Stimulated activated CD4-positive, alpha-beta T cell treated with anti-CD3 and anti-CD28 coated beads, TNF-alpha, amount 100 ng/mL, for 4 hours (primary cell): ENCODE results near the gene SMG1.

Experiments
- DNase-seq, 3 experiments: peaks; one replicate each; pipeline ENCODE4 v3.0.0-alpha.2; 2020; ENCODE audit warnings: low read depth in 3 of 3

SMG1 gene

DNA sequence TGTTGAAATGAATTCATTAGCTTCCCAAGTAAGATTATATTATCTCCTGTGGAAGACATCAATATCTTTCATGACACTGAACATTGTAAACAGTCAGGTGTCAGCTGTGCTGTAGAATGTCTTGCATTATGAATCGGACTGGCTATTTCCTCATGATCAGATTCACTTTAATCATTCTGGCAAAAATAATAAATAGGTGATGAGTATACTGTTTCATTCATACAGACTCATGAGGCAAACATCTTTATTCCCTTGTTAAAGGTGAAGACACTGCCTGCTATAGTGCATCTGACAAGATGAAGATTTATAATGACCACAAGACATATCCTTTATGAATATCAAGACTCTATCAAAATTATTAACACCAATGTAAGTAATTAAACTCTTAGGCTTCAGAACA, 73.6 kb downstream of the SMG1 start:
- DNase-seq, result no peak

DNA sequence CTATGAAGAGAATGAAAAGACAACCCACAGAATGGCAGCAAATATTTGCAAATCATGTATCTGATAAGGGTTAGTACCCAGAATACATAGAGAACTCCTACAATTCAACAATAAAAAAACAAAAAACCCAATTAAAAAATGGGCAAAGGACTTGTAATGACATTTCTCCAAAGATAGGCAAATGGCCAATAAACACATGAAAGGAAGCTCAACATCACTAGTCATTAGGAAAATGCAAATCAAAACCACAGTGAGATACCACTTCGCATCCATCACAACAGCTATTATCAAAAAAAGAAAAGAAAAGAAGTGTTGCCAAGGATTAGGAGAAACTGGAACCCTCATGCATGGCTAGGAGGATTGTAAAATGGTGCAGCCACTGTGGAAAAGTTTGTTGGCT, 79.8 kb downstream of the SMG1 start:
- DNase-seq, result no peak

DNA sequence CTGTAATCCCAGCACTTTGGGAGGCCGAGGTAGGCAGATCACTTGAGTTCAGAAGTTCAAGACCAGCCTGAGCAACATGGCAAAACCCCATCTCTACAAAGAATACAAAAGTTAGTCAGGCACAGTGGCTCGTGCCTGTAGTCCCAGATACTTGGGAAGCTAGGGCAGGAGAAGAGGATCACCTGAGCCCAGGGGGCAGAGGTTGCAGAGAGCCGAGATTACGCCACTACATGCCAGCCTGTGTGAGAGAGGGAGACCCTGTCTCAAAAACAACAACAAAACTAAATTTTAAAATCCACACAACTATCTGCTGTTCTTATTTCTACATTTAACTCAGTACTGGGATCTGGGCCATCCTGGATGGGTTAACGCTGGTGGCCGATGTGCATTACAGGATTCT, 83.6 kb downstream of the SMG1 start:
- no peak for DNase-seq

DNA sequence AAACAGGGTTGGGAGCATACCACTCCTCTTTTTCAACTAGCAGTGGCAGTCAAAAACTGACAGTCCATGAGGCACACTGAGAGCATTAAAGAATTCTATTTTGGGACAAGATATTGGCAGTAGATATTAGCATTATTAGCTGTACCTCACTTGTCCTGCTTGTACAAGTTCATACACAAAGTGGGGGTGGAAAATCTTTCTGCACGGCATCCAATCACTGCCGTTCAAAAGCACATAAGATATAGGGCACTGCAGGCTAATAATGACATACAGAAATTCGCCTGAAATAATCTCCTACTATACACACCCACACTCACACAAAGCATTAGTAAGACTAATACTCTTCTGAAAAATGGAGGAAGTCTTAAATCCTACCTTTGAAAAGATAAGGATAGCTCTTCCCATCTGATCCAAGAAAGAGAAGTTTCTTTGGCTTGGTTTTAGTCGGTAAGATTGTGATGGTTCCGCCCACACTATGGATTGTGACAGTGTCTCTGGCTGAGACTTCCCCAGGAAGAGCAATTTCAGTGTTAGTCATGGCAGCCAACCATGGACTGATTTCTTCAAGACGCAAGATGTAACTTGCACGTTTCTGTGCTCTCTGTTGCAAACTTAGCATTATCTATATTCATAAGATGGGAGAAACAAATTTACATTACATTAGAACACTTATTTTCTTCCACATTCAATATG, 84.2 kb downstream of the SMG1 start:
- no peak for DNase-seq

DNA sequence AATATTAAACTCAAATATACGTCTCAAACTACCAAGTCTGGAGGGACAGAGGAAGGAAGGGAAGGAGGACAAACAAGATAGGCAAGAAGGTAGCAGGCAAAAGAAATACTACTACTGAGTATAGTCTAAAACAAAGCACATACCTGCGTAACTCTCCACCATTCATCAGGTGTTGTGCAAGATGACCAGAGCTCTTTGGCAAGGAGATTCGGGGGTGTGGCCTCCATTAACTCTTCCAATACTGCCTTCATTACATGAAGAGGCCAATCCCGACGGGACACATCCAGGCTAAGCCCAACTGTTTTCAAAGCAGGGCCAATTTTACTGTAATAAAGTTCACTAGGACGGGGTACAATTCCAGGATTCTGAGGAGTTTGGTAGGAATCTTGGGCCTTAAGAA, 86.7 kb downstream of the SMG1 start:
- no peak for DNase-seq

DNA sequence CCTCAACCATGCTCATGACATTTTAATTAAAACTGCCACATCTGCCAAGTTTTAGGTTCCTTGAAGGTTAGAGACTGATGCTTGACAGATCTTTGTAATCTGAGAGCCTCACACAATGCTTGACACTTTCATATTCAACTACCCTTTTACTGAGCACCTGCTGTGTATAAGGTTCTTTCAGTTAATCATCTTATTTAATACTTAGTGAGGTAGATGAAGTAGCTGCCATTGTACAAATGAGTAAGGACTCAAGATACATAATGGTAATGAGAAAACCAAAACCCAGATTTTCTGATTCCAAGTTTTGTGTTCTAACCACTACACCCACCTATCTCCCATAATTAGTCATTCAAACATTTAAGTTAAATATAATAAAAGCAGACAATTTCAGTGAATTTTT, 89.5 kb downstream of the SMG1 start:
- DNase-seq, result no peak

DNA sequence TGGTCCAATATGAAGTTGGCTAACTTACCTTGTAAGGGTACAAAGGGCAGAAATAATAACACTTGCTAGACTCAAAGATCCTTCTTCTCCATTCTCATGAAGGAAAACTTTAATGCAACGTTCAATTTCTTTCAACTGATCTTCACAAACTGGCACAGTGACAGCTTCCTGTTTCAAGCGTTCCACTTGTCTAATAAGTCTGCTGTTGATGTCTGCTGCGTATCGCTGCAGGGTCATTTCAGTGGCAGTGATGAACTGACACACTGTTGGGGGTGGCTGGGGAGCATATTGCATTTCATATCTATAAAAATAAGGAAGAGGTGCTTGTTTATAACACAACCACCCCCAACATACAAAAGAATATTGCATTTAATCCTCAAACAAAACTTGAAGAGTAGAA, 91.3 kb downstream of the SMG1 start:
- DNase-seq, result no peak

DNA sequence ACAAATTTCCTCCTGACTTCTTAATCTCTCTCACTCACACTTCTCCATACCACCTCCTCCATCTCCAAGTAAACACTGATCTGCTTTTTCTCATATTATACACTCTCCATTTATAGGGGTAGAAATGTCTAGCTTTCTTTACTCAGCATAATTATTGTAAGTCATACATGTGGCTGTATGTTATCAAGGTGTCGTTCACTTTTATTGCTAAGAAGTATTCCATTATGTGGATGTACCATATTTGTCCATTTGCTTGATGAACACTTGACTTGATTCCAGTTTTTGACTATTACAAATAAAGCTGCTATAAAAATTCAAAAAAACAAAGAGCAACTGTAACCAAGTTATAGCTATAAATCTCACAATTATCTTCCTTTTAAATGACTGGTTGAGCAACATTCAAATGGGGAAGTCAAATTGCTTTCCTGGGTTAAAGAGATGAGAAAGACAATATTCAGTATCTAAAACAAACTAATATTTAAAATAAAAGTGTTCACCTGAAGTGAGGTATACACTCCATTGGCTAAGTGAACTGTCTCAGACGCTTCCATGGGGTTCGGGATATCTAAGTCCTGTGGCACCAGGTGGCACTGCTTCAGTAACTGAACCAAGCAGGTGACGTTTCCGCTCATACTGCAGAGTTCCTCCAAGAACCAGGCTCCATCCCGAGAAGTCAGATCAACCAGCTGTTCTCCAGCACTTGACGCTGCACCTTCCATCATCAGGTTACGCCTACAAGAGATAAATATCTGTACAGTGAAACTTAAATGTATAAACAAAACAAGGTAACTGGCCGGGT, 92.3 kb downstream of the SMG1 start:
- DNase-seq, result no peak

GRCh38 chr16:18832613-18833012, 93.6 kb downstream of the SMG1 start:
- no peak for DNase-seq

DNA sequence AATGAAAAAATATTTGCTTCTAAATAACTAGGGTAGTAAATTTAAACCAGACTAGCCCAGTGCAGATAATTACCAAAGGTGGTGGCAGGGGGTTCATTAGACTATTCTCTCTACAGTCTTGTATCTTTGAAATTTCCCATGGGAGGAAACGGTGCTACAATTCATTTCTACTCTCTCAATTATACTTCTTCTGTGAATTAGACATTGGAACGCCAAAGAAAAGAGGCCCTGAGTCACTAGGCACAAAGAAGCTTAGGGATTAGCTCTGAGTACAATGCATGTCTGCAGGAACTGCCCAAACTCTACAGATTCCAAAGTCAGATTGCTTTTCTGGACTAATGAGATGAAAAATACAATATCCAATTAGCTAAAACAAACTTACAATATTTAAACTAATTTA, 94.2 kb downstream of the SMG1 start:
- DNase-seq, result no peak

DNA sequence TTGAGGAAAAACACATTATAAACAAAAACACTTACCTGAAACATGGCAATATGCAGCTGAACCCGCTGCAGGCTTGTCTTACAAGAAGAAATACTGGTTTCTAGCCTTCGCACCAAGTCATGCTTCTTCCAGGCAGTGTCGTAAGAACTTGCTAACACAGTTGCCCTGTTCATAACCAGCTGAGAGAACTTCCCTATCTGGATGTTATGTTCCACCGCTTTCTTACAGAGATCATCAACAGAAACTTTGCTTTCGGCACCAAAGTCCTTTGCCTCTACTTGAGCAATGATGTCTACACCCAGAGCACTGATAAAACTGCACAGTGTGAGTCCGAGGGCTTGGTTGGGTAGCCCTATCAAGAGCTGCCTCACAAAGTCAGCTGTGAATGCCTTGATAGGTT, 97.0 kb downstream of the SMG1 start:
- no peak for DNase-seq

DNA sequence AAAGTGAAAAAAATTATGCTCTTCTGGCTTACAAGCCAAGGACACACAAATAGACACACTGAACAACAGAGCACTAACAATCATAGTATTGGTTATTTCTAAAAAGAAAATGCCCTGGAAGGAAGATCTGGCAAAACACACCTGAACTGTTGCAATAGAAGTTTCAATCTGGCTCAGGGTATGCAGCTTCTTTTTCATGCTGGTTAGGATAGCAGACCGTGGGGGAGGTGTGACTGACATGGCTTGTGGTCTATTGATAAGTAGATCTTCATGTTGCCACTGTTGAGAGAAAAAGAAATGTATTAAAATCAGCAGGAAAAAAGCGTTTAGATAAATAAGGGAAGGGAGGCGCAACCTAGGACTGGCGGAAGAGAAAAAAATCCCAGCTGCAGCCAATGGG, 98.3 kb downstream of the SMG1 start:
- DNase-seq, result no peak

DNA sequence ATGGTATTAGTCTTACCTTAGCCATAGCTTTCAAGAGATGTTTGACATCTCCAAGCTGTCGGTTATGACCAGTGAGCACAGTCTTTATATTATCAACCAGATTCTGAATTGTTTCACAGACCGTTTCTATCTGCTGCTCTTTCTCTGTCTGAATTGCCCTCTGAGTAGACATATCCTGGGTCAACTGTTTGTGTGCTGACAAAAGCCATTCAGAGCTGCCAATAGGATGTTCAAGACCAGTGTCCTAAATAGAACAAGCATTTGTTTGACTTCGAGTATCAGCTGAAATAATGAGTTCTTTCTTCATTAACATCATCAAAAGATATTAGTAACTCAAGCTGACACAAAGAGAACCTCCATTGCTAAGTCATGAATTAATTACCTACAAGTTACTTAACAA, 109.9 kb downstream of the SMG1 start:
- DNase-seq, result no peak

DNA sequence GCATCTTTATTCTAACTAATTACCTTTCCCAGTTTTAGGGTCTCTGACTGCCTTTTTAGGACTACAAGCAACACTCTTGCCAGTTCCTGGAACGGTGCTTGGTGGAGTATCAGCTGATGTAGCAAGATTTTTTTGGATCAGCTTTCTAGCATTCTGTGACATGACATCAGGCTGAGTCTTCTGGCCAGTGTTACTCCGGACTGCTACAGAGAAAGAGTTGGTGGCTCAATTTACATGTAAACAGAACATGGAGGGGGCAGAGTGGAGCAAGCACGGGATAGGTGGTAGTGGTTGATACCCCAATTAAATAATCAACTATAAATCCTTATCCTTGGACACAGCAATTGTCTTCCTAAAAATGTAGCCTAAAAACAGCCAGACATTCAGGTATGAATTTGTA, 114.3 kb downstream of the SMG1 start:
- no peak for DNase-seq

DNA sequence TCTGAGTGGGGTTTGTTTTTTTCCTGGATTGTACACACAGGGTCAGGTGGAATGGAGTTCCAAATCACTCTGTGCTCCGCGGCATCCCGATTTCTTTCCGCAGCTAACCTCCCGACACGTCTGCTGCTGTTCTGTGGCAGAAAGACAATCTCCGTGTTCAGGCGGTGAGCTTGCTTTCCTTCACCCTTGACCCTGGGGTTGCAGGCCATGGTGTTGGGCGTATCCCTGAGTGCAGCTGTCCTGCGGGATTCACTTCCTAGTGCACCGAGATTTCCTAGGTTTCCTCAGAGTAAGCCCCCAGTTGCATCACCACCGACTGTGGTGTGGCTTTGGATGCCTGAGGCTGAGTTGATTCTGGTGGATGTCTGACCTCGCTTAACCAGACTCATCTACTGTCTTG, 117.0 kb downstream of the SMG1 start:
- DNase-seq, result no peak

DNA sequence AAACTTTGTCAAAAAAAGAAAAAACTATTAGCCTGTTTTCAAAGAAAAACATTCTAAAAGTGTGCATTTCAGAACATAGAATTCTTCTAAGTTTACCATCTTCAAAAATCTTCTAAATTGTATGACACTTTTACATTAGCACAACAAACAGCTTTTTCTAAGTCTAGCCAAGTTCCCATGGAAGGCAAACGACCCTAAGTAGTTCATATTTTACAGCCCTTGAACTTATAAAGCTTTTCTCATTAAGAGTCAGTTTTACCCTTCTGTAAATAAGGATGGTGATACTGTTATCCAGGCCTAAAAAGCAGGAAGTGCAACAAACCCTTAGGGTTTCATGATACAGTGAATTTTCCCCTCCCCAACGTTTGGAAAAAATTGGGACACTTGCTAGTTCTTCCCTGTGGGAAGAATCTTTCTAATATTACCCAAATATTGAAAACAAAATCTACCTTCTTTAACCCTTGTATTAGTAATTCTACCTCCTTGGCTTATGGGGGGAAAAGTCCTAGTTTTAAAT, 120.9 kb downstream of the SMG1 start:
- DNase-seq, result no peak

DNA sequence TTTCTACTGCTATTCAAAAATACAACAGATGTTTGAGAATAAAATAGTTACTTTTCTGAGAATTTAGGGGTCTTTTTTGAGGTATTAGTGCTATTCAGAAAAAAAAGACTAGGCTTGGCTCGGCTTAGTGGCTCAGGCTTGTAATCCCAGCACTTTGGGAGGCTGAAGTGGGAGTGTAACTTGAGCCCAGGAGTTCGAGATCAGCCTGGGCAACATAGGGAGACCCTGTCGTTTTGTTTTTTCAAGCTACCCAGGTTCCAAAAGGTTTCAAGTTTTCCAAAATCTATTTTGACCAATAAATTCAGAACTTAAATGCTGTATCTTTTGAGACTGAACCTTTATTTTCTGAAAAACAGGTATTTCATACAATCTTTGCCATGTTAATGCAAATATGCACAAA, 121.7 kb downstream of the SMG1 start:
- DNase-seq, result no peak

DNA sequence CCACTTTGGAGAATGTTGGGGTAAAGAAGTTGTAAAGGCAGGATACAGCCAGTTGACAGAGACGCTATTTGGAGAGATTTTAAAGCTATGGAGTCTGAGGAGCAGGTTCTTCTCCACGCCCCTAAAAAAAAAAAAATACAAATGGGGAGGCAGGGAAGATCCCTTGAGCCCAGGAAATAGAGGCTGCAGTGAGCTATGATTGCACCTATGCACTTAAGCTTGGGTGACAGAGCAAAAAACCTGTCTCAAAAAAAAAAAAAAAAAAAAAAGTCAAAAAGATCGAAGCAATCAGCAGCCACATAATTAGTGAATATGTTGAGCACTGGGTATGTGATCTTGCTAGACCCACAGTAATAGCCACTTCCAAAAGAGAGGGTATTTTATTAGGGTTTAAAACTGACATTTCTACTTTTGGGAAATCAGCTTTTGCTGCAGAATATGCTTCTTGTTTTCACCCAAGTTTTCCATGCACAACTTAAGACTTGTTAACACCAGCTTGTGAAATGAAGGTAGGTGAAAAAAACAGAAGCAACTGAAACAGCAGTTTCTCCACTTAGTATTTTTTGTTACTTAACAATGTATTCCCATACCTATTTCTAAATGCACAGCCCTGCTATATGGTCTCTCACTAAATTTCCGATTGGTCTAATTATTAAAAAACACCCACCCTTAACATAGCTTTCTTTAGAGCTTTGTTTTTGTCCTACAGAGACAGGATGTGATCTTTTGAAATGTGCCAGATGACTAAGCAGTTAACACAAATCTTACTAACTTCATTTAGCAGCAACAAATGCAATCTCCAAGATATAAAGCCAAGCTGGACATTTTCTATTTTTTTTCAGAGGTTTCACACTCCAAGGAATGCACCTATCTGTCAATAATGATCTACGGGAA, 122.4 kb downstream of the SMG1 start:
- no peak for DNase-seq

DNA sequence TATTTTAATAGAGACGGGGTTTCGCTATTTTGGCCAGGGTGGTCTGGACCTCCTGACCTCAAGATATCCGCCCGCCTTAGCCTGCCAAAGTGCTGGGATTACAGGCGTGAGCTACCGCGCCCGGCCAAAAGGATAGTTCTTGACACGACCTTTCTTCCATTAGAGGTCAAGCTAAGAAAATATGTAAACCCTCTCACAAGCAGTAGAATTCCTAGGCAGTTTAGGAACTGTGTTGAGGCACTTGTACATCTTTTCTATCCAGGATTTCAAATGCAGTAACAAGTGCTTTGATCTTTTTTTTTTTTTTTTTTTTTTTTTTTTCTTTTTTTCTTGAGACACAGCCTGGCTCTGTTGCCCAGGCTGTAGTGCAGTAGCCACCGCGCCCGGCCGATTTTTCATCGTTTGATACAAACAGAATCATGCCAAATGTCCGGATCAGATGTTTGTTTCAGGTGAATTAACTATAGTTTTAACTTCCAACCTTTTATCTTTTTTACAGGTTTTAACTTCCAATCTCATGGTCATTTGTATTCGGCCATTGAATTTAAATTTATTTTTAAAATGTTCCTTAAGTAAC, 123.4 kb downstream of the SMG1 start:
- DNase-seq, result no peak

DNA sequence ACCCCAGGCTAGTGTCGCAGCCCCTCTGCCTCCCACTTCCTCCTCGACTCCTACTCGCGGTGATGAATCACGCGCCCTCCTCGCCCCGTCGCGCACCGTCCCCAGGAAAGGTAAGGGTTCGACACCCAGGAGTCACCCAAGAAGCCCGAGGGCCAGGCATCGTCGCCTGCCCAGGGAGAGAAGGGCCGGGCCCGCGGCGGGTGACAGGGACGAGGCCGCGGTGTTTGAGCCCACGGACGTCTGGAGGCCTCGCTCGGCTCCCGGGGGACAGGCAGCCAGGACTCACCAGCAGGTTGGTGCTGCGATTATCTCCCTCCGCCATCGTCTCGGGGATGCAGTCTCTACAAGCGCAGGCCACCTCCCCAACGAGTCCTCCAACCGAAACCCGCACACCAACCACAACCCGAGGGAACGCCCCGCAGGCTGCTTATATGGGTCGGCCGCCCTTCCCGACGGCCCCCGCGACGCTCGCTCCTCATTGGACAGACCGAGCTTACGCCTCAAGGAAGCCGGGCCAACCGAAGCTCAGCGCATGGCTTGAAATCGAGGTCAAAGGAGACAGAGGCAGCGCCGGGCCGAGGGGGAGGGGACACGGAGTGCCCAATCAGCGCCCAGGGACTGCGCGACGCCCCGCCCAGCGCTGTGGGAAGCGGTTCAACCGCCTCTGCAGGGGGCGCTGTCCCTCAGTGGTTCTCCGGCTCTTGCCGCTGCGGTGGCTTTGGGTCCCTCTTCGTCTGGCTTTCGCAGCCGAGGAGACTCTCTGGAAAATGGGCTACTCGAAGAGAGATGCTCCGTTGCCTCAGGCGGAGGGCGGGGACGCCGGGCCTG, 124.8 kb downstream of the SMG1 start, which contains the start of gene ARL6IP1:
Gene ARL6IP1, minus strand, starts transcription at position 405 of the 828 bp plus-strand sequence. Its CDS starts 83 bp downstream, at position 322.
- peak; percentile 94 to 97 (median 96) for DNase-seq

DNA sequence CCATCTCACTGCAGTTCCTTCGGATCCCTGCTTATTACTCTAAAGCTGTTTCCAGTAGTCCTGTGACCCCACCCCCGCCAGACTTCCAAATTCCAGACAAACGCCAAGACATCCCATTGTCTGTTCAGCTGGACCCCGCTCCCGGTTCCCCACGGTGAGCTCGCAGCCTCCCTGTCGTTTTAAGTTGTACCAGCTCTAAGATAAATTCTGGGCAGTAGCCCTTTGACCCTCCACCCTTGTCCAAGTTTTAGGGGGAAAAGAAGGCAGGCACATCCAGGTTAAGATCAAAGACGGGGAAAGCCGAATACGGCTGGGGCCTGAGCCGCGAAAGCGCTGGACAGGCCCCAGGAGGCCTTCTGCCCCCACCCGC, 125.4 kb downstream of the SMG1 start:
- DNase-seq, result no peak
